ENCODE results near the gene CXCR6.

CXCR6 gene

GRCh38 chr3:45949432-45949831 lies 6.2 kb downstream of the CXCR6 start:
- no peak for DNase-seq

DNA sequence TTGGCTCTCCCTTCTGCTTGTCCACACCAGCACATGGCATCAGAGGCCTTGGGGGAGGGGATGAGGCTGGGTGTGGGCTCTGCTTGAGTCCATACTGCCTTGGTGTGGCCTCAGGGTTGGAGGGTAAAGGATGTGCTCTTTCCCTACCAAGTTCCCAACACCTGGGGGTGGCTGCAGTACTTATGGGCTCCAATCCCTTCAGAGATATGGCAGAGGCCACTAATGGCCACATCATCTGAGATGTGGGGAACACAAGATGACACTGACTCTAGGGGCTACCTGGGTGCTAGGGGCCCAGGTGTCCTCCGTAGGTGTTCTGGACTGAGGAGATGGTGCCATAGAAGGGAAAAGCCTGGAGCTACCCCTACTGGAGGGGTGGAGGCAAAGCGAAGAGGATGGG lies 6.9 kb downstream of the CXCR6 start:
- DNase-seq = no peak

- DNase-seq = no peak
Measured at GRCh38 chr3:45950686-45951600, 7.7 kb downstream of the CXCR6 start.

- no peak for DNase-seq
Measured at GRCh38 chr3:45951946-45952345, 8.7 kb downstream of the CXCR6 start.

GRCh38 chr3:45952456-45952855 lies 9.2 kb downstream of the CXCR6 start:
- DNase-seq = no peak

GRCh38 chr3:45953536-45953935 lies 10.3 kb downstream of the CXCR6 start:
- no peak for DNase-seq

GRCh38 chr3:45954306-45954705 lies 11.0 kb downstream of the CXCR6 start:
- no peak for DNase-seq

- DNase-seq = no peak
Measured at GRCh38 chr3:45955017-45955647, 11.9 kb downstream of the CXCR6 start.

DNA sequence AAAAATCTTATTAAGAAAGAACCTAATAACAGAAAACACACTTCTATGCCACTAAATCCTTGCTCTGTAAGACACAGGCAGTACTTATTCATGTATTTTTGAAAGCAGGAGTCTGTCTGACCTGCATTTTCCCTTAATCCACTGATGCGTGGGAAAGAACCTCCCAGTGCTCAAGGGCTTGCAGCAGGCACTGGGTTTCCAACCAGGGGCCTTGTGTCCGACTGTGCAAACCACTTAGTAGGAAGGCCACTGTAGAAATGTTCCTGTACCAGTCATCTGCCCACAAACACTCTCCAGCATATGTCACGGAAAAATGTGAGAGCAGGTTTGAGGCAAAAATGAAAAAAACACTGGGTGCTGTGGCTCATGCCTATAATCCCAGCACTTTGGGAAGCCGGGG lies 12.4 kb downstream of the CXCR6 start:
- DNase-seq = no peak

- DNase-seq = no peak
Measured at GRCh38 chr3:45957586-45957985, 14.3 kb downstream of the CXCR6 start.

GRCh38 chr3:45958321-45958791 lies 15.1 kb downstream of the CXCR6 start:
- DNase-seq = no peak

GRCh38 chr3:45959201-45959600 lies 15.9 kb downstream of the CXCR6 start:
- no peak for DNase-seq

GRCh38 chr3:45960289-45960688 lies 17.0 kb downstream of the CXCR6 start:
- DNase-seq = no peak

- no peak for DNase-seq
Measured at GRCh38 chr3:45962033-45962432, 18.8 kb downstream of the CXCR6 start.

DNA sequence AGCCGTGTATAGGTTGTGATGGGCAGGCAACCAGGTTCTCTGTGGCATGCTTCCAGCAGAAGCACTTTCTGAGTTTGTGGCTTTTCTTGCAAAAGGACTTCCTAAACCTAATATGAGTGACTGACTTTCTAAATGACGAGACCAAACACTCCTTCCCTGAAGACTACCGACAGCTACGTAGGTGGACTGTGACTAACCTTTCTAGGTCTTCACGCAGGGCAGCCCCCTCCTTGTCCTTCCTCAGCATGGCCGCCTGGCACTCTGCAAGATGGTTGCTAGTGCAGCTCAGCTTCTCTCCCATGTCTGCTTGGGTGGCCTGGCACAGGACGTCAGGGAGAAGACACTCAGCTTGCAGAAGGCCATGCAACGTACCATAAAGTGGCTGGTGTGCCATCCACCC lies 20.9 kb downstream of the CXCR6 start:
- no peak for DNase-seq

DNA sequence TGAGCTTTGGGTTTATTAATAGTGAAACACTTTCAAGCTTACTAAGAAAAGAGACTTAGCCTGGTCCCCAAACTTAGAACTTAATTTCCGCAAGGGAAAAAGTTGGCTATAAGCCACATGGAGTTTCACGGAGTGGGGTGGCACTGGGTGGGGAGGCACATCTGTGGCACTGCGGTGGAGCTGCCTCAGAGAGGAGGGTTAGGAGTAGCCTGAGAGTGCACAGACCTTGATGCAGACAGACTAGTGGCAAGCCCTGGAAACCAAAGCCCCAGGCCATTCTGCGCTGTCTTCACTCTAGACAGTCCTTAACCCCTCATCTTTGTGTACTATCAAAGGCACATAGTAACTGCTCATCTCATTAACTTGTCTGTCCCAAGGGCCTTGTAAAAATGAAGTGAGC lies 22.0 kb downstream of the CXCR6 start:
- DNase-seq = no peak

GRCh38 chr3:45965653-45966052 lies 22.4 kb downstream of the CXCR6 start:
- DNase-seq = no peak

- DNase-seq = no peak
Measured at GRCh38 chr3:45966371-45966791, 23.1 kb downstream of the CXCR6 start.

GRCh38 chr3:45966950-45967640 lies 23.8 kb downstream of the CXCR6 start:
- no peak for DNase-seq

DNA sequence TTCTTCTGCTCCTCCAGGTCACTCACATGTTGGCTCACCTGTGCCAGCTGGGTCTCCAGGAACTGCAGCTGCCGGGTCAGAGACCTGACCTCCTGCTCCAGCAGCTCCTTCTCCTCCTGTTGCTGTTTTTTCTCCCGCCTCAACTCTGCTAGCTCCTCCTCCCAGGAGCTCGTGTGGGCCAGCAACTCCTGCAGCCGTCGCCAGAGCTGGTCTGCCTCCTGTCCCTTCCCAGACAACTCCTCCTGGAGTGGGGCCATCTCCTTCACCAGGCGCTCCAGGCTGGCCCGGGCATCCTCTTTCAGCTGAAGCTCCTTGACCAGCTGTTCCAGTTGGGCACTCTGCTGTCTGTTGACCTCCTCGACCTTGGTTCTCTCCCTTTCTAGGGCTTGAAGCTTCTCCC lies 24.5 kb downstream of the CXCR6 start:
- no peak for DNase-seq

DNA sequence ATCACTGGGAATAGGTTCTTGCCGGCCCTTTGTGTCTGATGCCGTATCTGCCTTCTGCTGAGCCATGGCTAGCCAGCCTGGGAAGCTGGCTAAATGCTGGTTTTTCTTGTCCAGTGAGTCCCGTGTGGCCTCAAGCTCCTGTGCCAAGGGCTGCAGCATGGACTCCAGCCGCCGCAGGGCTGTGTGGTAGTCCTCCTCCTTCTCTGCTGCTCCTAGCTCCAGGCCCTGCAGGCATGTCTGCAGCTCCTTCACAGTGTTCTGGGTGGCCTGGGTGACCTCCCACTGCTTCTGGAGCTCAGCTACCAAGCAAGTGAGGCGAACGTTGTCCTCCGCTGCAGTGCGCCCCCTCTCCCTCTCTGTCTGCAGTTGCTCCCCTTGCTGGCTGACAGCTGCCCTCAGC lies 24.9 kb downstream of the CXCR6 start:
- DNase-seq = no peak

GRCh38 chr3:45968706-45969105 lies 25.4 kb downstream of the CXCR6 start:
- no peak for DNase-seq

DNA sequence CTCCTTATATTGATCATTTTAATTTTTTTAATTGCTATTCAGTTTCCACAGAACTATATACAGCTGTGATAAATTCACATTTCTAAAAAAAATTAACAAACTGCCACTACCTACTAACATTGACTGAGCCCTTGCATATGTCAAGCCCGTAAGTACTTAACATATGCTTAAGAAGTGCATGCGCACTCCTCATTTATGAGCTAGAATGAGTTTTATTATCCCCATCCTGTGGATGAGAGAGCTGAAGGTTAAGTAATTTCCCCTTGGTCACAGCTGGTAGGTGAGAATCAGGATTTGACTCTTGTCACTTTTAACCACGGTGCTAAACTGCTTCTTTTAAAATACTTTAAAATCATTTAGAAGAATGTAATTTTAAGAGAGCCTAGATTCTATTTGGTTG lies 25.9 kb downstream of the CXCR6 start:
- no peak for DNase-seq

- DNase-seq = no peak
Measured at GRCh38 chr3:45969953-45970352, 26.7 kb downstream of the CXCR6 start.

Measured in bone marrow (tissue), 2 donors.